GM21528 (cell line): ENCODE data around the gene EXPH5.
"Not testable (repeated sequence)": the region's sequence is repeated elsewhere in the genome, so short reads cannot be mapped to it uniquely, and the experiment has no call there.

Experiments
- ATAC-seq: cut with Tn5 transposase; IDR thresholded peaks from one replicate; pipeline ENCODE4 v1.9.1; 2021; ENCODE audit warnings: mild to moderate bottlenecking, moderate library complexity; ENCODE audit not compliant: unreplicated experiment, low FRiP score

Gene EXPH5

GRCh38 chr11:108606495-108607160 is 13.1 kb upstream of the EXPH5 start:
- no peak for ATAC-seq

GRCh38 chr11:108606070-108606469 is 12.5 kb upstream of the EXPH5 start:
- ATAC-seq = no peak

GRCh38 chr11:108602818-108603217 is 9.2 kb upstream of the EXPH5 start:
- ATAC-seq = not testable (repeated sequence)

- ATAC-seq = no peak
Measured at GRCh38 chr11:108601150-108601549, 7.6 kb upstream of the EXPH5 start.

GRCh38 chr11:108599978-108600377 is 6.4 kb upstream of the EXPH5 start:
- no peak for ATAC-seq

- ATAC-seq = no peak
Measured at GRCh38 chr11:108597736-108598355, 4.3 kb upstream of the EXPH5 start.

GRCh38 chr11:108596701-108597100 is 3.1 kb upstream of the EXPH5 start:
- ATAC-seq = no peak

GRCh38 chr11:108593923-108594434 is 411 bp upstream of the EXPH5 start:
- ATAC-seq = no peak

- ATAC-seq = peak; percentile 30
Measured at GRCh38 chr11:108592591-108593213, 866 bp downstream of the EXPH5 start.

- ATAC-seq = no peak
Measured at GRCh38 chr11:108591893-108592292, 1.7 kb downstream of the EXPH5 start.

- no peak for ATAC-seq
Measured at GRCh38 chr11:108589136-108589535, 4.4 kb downstream of the EXPH5 start.

GRCh38 chr11:108588287-108588686 is 5.3 kb downstream of the EXPH5 start:
- no peak for ATAC-seq

- no peak for ATAC-seq
Measured at GRCh38 chr11:108587109-108587508, 6.5 kb downstream of the EXPH5 start.

- no peak for ATAC-seq
Measured at GRCh38 chr11:108586600-108586999, 7.0 kb downstream of the EXPH5 start.

GRCh38 chr11:108586185-108586584 is 7.4 kb downstream of the EXPH5 start:
- not testable (repeated sequence) for ATAC-seq

GRCh38 chr11:108584973-108585372 is 8.6 kb downstream of the EXPH5 start:
- ATAC-seq = no peak

- ATAC-seq = no peak
Measured at GRCh38 chr11:108580645-108581044, 12.9 kb downstream of the EXPH5 start.

GRCh38 chr11:108580043-108580442 is 13.5 kb downstream of the EXPH5 start:
- ATAC-seq = no peak

- no peak for ATAC-seq
Measured at GRCh38 chr11:108576523-108576922, 17.0 kb downstream of the EXPH5 start.

- ATAC-seq = no peak
Measured at GRCh38 chr11:108574675-108575074, 18.9 kb downstream of the EXPH5 start.

- ATAC-seq = no peak
Measured at GRCh38 chr11:108571001-108571400, 22.6 kb downstream of the EXPH5 start.

GRCh38 chr11:108569896-108570295 is 23.7 kb downstream of the EXPH5 start:
- ATAC-seq = no peak
